Stimulated activated CD4-positive, alpha-beta T cell treated with anti-CD3 and anti-CD28 coated beads, Interleukin-2, amount 100 ng/mL, for 24 hours (primary cell): ENCODE measurements around the gene PDE10A.

Experiments used
- DNase-seq, 2 donors: peaks; one replicate each; pipeline ENCODE4 v3.0.0-alpha.2; 2020

Gene PDE10A

DNA sequence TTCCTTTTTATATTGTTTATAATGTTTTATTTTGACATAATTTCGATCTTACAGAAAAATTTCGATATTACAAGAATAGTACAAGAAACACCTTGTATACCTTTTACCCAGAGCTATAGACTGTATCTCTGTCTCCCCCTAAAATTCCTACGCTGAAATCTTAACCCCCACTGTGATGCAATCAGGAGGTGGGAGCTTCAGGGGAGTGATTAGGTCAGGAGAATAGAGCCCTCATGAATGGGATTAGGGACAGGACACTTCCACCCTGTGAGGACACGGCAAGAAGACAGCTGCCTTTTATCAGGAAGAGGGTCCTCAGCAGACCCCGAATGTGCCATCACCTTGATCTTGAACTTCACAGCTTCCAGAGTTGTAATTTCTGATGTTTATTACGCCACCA lies 204.9 kb downstream of the PDE10A start:
- no peak for DNase-seq

DNA sequence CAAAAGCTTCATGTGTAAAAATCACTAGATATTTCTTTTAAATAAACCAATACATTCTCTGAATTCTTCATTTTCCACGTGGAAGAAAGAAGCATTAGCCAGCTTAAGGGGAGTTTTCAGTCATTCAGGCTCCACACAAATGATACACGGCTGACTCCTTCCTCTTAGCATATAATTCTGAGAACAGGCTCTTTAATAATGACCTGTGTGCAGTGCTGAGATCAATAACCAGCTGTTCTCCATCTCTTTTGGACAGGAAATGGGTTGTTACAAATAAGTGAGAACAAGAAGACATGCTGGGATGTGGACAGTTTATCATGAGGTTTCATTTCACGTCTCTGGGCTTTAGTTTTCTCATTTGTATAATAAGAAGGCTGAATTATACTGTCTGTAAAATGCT lies 206.8 kb downstream of the PDE10A start:
- DNase-seq = no peak

DNA sequence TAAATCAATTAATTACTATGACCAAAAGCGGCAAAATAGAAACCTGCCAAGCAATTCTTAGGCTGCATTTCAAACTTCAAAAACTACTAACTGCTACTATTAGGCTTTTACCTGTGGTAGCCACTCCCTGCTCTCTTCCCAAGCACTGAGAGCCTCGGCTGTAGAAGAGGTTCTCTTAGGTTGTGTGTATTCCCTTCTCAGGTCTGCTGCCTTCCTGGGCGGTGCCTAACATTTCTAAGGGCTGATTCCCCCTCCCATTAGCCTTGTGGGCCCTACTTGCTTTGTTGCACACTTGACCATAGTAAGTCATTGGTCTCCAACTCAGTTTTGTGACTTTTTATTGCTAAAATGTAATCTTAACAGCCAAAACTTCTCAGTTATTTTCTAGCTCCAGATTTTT lies 207.6 kb downstream of the PDE10A start:
- DNase-seq = no peak

DNA sequence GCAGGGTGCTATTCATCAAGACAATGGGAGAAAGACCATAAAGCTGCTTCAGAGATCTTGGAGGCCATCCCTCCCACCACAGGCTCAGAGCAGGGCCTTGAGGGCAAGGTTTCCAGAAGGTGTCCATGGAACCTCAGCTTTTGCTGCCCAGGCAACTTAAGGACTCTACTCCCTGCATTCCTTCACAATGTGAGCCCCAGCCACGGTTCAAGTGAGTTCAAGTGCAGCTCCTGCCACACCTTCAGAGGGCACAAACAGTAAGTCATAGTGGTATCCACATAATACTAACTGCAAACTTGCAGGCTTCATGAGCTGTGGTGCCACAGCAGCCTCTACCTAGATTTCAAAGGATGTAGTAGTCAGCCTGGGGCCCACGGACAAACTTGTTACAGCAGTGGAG lies 209.6 kb downstream of the PDE10A start:
- DNase-seq = no peak

DNA sequence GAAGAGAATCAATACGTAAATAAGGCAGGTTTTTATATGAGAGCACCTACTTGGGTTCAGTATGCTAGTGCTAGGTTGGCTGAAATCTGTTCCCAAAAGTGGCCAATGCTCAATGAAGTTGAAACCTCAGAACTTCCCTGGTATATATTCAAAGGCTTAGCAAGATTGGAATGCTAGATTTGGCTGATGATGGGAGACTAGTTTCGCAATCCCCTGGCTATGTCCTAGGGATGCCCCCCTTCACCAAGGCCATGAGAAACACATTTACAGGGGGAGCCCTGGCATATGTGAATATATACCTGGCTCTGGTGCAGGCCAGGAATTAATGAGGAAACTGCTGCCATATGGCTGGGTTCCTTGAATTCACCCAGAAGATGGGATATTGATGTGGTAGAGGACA lies 211.2 kb downstream of the PDE10A start:
- no peak for DNase-seq

DNA sequence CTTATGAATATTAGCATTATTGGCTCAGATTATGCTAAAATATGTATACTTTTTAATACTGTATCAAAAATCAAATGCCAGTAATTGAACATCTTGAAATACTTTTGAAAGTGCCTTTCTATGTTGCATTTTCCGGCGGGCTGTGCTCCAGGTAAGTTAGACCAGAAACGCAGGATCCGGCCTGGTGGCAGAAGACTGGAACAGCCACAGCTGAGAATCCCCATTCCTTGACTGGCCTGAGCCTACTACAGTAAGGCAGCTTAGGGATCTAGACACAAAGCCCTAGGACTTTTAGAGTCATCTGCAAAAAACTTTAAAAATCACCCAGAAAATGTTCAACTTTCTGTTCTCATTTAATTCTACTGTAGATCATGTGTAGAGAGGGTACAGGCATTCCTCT lies 214.8 kb downstream of the PDE10A start:
- no peak for DNase-seq

DNA sequence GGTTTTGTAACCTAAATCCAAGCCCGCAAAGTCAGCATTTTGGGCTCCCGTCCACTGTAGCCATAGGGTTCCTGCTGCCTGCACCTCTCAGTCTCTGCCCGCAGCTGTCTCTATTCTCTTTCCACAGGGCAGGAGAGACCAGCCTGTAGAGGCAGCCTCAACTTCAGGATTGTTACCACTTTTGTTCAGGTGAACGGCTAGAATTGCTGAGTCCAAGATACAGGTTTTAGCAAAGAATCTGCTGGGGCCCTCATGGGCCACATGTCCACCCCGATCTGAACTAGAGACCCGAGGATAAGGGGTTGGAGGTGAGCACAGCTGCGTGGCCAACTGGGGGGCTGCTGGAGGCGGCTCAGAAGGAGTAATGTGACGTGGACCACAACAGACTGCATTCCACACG lies 215.9 kb downstream of the PDE10A start:
- no peak for DNase-seq

DNA sequence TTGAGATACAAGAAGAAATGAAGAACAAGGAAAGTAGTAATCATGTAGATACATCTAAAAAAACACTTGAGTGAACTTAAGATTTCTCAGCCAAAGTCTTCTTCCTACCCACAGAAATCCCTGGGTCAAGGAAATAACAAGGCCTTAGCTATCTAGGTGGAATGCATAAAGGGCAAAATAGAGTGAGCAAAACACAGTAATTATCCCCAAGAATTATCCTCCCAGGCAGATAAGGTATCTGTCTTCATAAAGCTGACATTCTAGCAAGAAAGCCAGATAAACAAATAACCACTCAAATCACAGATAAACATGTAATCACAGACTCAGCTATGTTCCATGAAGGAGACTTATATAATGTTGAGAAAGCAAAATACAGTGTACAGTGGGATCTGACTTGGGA lies 216.7 kb downstream of the PDE10A start:
- DNase-seq = no peak

DNA sequence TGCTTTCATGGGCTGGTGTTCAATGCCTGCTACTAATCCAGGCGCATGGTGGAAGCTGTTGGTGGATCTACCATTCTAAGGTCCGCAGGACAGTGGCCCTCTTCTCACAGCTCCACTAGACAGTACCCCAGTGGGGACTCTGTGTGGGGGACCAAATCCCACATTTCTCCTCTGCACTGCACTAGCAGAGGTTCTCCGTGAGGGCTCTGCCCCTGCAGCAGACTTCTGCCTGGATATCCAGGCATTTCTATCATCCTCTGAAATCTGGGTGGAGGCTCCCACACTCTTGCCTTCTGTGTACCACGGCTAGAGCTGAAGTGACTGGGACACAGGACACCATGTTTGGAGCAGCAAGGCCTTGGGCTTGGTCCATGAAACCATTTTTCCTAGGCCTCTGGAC lies 219.6 kb downstream of the PDE10A start:
- no peak for DNase-seq

DNA sequence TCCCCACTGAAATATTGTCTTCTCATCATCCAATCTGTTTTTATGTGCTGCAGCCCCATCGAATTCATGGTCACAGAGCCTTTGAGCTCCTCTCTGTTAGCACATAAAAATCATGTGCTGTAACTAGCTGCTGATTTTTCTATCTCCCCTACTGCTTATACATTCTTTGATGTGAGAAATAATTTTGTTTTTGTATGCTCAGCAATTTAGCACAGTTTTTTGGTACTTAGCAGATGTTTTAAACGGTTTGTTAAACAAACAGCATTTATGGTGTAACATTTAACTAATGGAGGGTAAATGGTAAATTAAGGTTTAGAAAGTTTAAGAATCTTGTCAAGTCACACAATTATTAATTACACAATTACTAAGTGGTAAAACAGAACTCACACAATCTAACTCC lies 221.9 kb downstream of the PDE10A start:
- no peak for DNase-seq

DNA sequence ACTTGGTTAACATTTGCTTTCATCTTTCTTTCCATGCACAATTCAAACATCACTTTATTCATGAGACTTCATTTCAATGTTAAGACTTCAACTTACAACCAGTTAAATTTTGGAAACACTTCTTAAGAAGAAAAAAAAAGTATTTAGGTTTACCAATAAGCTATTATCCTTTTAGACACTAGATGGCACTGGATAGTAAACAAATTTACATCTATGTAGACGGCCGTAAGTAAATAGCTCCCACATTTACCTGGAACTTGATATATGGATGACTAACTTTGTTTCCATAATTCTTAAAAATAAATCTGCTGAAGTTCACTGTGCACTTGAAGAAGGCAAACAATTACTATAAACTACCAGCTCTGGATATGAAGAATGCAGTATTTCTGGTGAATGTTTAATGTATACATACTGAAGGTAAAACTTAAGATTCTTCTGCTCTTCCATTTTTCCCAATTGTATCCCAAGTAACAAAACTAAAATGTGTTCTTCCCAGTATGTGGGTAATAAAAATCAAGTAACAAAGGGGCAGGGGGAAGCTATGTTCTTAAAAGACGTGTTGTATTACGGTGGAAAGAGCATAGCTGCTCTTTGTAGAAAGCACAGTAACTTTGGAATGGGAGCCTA lies 223.0 kb downstream of the PDE10A start:
- no peak for DNase-seq

DNA sequence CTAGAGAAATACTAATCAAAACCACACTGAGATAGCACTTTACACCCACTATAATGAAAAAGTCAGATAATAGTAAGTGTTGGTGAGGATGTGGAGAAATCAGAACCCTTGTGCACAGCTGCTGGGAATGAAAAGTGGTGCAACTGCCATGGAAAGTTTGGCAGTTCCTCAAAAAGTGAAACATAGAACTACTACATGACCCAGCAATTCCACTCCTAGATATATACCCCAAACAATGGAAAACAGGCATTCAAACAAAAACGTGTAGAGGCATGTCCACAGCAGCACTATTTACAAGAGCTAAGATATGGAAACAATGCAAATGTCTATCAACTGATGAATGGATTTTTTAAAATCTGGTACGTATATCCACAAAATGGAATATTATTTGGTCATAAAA lies 236.1 kb downstream of the PDE10A start:
- no peak for DNase-seq

DNA sequence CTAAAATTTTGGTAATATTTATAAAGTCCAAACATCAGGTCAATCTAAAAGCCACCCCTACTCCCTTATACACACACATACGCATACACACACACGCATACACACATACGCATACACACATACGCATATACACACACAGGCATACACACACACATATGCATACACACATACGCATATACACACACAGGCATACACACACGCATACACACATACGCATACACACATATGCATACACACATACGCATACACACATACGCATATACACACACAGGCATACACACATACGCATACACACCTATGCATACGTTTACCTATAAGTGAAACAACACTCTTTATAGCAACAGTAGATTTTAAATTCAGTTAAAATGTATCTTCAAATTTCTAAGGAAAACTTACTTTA lies 240.8 kb downstream of the PDE10A start:
- no peak for DNase-seq

DNA sequence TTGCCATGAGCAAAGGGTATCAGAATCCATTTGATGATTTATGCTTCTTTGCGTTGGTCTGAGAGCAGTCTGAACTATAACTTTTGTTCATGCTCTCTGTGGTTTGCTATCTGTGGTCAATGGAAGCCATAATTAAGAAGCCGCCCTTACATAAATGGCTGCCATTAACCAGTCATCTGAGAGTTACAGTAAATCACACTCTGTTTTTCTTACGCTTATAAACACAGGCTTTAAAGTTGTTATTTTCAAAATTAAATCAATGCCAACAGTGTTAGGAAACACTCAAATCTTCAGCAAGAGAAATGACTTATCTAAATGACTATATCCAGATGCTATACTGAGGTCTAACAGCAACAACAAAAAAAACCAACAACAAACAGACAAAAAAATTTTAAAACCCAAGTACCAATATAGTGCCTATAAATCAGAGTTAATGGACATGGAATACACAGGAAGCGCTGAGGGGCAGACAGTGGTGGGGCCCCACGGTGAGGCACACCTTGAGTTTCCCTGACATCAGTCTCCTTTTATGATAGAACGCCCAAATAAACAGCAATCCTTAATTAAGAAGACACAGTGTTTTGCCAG lies 245.7 kb downstream of the PDE10A start:
- no peak for DNase-seq

DNA sequence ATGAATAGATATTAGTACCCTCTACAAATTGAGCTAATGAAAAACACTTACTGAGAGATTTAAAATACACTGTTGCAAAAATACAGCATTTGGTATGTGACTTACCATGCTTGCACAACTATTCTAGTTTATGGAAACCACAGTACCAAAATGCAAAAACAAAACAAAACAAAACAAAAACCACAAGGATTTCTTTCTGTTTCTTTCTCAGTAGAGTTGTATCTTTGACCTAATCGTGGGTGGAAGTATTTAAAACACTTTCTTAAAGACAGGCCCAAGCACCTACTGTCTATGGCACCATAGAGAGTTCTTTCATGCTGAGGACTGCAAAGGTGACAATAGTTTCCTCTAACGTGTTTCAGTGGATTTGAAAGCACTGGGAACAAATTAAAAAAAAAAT lies 258.3 kb downstream of the PDE10A start:
- no peak for DNase-seq

DNA sequence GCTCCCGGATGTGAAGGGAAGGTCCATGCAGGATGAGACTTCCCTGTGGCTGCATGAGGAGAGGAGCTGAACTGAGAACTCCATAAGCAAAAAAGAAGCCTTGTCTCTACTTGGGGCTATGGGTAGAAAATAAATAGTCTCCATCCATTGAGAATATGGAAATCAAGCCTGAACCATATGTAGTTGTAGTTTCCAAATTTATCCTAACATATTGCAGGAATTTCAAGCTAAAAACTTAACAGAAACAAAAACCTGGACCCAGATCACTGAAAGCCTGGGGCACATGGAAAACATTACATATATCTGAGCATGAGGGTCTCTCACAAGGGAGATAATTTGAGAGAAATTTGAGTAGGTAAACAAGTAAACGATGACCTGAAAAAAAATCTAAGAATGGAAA lies 258.7 kb downstream of the PDE10A start:
- DNase-seq = no peak

DNA sequence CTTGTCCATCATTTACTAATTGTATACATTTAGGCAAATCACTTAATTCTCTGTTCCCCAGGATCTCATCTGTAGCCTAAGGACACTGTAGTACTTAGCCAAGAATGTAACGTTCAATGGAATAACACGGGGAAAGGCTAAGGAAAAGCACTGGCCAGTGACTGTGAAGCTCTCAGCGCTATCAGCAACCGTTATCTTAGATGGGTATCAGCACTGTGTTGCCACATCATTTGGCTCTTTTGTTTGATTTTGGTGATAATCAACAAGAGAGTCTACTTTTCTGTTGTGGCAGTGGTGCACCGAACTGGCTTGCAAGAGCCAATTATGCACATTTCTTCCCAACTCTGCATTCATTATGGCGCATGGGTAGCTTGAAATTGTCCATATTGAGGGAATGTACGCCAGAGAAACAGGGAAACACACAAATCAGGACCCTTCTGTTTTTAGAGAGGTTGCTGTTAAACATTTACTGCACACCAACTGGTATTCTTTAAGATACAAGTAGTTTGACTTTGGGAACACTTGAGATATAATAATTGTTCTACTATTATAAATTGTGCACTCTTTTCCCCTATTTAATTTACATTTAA lies 259.9 kb downstream of the PDE10A start:
- DNase-seq = no peak

DNA sequence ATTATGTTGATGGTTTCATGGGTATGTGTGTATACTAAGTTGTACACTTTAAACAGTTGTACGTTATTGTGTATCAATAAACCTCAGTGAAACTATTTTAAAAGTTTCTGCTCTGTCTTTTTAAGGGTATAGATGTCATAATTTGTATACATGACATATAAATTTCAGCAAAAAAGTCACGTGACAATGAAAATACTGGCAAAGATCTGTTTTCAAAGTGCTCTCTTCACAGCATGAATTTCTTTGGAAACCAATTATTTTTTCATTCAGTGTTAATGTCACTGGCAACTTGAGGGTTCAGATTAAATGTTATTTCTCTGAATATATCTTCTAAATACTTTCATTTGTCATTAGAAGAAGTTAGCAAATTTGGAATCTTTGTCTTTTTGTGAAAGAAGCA lies 261.9 kb downstream of the PDE10A start:
- DNase-seq = no peak

DNA sequence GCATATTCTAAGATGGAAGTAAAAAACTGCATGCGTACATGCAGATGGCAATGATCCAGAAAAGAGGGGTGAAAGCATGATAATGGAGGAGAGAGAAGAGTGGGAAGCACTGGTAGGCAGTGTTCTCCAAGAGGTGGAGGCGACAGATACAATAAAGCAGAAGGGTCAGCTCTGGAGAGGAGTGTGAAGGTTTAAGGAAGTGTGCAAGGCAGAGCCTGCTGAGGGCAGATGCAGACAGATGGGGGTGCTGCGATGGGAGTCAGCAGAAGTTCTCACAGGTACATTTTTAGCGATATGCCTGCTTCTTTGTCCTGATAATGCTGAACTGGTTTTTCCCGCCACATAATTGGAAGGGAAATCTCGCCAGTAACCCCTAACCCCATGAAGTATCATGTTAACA lies 272.6 kb downstream of the PDE10A start:
- no peak for DNase-seq

DNA sequence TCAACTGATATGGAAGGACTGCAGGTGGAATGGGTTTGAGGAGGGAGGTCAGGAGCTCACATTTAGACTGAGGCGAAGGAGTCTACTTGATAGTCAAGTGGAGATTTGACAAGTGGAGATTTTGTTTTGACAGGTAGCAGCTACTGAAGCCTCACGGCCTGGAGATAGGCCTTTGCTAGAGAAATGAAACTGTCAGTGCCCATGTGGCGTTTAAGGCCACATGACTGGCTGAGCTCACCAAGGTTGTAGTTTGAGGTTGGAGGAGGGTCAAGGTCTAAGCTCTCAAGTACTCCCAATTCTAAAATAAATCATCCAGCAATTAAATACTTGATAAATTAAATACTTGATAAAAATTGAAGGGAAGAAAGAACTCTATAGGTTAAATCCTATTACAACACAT lies 273.5 kb downstream of the PDE10A start:
- DNase-seq = no peak

DNA sequence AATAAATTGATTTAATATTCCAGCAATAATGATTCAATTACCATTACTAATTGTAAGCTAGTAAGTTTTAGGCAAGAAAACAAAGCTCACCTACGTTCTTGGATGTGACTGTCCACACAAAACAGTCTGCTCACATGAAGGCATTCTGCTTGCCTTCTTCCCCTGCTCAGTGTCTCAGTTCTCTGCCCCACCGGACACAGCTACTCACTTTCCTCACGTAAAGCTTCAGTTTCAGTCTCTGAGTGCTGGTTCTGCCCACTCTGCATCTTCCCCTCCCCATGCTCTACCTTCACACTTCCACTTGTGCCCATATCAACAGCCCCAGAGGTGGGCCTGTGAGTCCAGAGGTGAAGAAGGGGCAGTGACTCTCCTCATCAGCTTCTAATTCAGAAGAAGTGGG lies 279.7 kb downstream of the PDE10A start:
- no peak for DNase-seq

DNA sequence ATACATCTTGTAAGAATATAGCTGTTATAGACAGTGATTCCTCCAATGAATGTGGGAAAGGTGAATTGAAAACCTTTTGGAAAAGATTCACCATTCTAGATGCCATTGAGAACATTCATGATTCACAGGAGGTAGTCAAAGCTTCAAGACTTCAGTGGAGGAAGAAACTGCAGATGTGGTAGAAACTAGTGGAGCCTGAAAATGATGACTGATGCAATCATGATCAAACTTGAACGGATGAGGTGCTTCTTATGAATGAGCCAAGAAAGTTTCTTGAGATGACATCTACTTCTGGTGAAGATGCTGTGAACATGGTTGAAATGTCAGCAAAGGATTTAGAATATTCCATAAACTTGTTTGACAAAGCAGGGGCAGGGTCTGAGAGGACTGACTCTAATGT lies 286.9 kb downstream of the PDE10A start:
- DNase-seq = no peak

DNA sequence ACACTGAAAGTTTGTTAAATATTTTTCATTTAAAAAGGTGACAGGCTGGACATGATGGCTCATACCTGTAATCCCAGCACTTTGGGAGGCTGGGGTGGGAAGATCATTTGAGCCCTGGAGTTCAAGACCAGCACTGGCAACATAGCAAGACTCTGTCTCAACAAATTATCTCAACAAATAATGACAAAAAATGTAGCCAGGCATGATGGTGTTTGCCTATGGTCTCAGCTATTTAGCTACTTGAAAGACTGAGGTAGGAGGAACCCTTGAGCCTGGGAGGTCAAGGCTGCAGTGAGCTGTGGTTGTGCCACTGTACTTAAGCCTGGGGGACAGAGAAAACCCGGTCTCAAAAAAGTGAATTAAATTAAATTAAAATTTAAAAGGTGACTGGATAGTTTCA lies 297.7 kb downstream of the PDE10A start:
- DNase-seq = no peak

DNA sequence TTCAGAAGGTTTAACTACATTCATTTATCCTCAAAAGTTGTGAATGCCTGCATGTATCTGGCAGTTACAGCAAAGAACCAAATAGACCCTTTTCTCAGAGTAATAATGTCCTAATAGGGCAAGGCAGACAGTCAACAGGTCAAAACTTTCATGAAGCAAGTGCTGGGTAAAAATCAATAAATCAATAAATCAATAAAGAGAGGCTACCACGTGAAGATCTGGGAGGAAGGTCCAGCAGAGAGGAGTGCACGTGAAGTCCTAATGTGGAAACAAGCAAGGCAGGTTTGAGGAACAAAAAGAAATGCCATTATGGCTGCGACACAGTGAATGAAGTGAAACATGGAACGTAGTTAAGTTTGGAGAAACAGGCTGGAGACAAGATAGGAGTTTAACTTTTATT lies 317.3 kb downstream of the PDE10A start:
- DNase-seq = no peak

DNA sequence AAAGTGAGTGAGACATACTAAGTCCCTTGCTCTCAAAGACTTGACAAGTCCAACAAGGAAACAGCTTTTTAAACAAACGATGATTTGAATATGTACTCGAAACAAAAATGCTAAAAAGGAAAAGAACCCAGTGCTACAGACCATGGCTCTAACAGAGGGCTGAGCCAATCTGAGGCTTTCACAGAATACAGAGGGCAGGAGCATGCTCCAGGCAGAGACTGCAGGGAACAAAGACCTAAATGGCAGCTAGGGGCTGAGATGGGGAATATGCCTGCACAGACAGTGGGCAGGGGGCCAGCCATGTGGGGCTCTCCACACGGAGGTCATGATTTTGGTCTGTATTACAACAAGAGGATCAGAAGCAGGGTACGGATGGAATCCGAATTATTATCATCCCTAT lies 322.5 kb downstream of the PDE10A start:
- no peak for DNase-seq
